ENCODE measurements around the gene ENOX1. TPM values are rescaled to one million over a fixed set of nuclear protein-coding genes. Genes with fewer than 3 reads are reported as not detected.

Gene ENOX1
- total RNA-seq, 2 experiments from 2014 or later: 0.09 TPM

DNA sequence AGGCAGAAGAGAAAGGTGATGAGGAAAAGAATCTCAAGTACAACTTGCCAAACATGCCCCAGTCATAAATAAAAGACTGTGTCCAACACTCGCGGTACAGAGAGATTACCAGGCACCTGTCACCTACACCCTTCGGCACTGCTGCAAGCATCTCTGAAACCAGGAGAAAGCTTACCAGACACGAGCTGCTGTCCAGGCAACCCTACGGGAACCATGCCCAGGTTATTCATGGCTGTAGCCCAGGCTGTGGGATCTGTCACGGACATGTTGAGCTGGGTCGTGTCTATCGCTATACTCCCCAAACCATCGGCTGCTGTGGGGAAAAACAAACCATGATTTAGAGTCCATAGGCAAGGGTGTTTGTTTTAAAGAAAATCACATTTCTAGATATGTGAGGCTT, 375.0 kb downstream of the ENOX1 start:
- intact Hi-C loops (cut with micrococcal nuclease): no loop called here
- H3K4me3 Mint-ChIP-seq: no peak overlapping the region
- no peak for TF ChIP-seq CTCF (IDR thresholded peaks at IDR 0.05)
- no peaks in the 10 kb centered on the region for H3K4me1 Mint-ChIP-seq (ENCODE audit: low read depth)
- no peaks in the 10 kb centered on the region for H3K9me3 Mint-ChIP-seq
- CTCF ChIA-PET: no interaction called here
- POLR2A ChIA-PET: no interaction called here
- H3K27ac Mint-ChIP-seq: no peak overlapping the region
- no peaks in the 10 kb centered on the region for H3K36me3 Mint-ChIP-seq (ENCODE audit: low read depth)
- no peak for DNase-seq
- peaks cover 16% of the 10 kb centered on the region for H3K27me3 Mint-ChIP-seq
- ATAC-seq: no peak

DNA sequence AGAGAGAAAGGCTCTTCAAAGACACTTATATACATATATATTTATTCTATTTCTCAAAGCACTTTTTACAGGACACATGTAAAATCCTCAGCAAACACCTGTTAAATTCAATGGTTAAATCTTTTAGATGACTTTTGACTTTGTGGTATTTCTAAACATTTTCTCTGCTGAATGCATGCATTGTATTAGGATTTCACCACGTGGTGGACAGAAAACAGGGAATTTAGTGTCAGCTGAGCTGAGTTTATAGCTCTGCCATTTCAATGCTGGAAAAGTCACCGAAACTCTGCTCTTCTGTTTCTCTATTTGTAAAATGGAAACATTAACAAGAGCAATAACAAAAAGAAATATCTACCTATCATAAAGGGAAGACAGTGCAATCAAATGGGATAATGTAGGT, 375.6 kb downstream of the ENOX1 start:
- H3K27me3 Mint-ChIP-seq: peaks cover 16% of the 10 kb centered on the region
- H3K4me1 Mint-ChIP-seq (ENCODE audit: low read depth): no peaks in the 10 kb centered on the region
- ATAC-seq: no peak
- TF ChIP-seq CTCF (IDR thresholded peaks at IDR 0.05): no peak
- H3K27ac Mint-ChIP-seq: no peak overlapping the region
- no peak for DNase-seq
- H3K4me3 Mint-ChIP-seq: no peak overlapping the region
- no peaks in the 10 kb centered on the region for H3K36me3 Mint-ChIP-seq (ENCODE audit: low read depth)
- intact Hi-C loops (cut with micrococcal nuclease): no loop called here
- no peaks in the 10 kb centered on the region for H3K9me3 Mint-ChIP-seq
- CTCF ChIA-PET: interaction anchor here (0.6 kb wide), 1 partner anchor 30 kb away, joined by 3 read pairs; no protein-coding TSS in a partner anchor
- POLR2A ChIA-PET: no interaction called here

DNA sequence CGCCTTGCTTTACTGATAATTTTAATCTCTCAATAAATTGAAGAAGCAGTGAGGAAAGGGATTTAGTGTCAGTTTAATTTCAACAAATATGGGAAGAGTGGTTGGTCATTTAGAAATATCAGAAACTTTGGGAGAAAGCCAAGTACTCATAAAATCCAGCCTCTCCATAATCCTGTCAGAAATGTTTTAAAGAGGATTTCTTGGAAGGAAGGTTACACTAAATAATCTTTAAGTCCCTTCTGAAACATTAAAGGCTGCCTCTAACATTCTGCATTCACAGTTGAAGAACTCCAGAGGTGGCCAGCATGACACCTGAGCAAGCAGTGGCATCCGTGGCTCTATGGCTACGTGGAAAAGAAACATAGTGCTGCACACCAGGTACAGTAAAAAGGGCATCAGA, 378.5 kb downstream of the ENOX1 start:
- DNase-seq (no peak), ATAC-seq (no peak)
- ChIA-PET CTCF (no interaction called here), POLR2A (no interaction called here)
- intact Hi-C loops (cut with micrococcal nuclease): no loop called here
- no peaks in the 10 kb centered on the region for H3K36me3 Mint-ChIP-seq (ENCODE audit: low read depth)
- H3K27ac Mint-ChIP-seq: no peak overlapping the region
- no peak overlapping the region for H3K4me3 Mint-ChIP-seq
- no peak for TF ChIP-seq CTCF (IDR thresholded peaks at IDR 0.05)
- peaks cover 18% of the 10 kb centered on the region for H3K27me3 Mint-ChIP-seq
- no peaks in the 10 kb centered on the region for H3K9me3 Mint-ChIP-seq
- H3K4me1 Mint-ChIP-seq (ENCODE audit: low read depth): no peaks in the 10 kb centered on the region

DNA sequence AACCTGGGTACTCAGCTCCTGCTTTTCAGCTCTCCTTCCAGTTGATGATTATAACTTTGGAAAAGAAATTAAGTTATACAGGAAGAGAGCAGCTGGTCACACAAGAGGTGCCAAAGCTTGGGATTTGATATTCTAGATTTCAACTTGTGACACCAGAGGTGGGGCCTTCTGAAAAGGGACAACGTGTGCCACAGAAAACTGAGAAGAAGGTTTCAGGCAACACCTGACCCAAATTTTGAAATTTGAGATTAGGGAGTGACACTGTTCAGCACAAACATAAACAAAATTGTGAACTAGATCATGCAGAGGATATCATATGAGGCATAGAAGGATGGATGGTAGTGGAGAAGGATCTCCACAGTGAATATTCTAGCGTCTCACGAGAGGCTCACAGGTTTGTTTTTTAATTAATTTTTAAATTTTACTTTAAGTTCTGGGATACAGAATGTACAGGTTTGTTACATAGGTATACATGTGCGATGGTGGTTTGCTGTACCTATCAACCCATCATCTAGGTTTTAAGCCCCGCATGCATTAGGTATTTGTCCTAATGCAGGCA, 379.7 kb downstream of the ENOX1 start:
- ATAC-seq (no peak), DNase-seq (no peak)
- intact Hi-C loops (cut with micrococcal nuclease): no loop called here
- POLR2A ChIA-PET: no interaction called here
- Mint-ChIP-seq H3K4me1 (ENCODE audit: low read depth) (no peaks in the 10 kb centered on the region), H3K27me3 (peaks cover 15% of the 10 kb centered on the region), H3K36me3 (ENCODE audit: low read depth) (no peaks in the 10 kb centered on the region), H3K9me3 (no peaks in the 10 kb centered on the region), H3K27ac (no peak overlapping the region), H3K4me3 (no peak overlapping the region)
- no peak for TF ChIP-seq CTCF (IDR thresholded peaks at IDR 0.05)
- CTCF ChIA-PET: no interaction called here

DNA sequence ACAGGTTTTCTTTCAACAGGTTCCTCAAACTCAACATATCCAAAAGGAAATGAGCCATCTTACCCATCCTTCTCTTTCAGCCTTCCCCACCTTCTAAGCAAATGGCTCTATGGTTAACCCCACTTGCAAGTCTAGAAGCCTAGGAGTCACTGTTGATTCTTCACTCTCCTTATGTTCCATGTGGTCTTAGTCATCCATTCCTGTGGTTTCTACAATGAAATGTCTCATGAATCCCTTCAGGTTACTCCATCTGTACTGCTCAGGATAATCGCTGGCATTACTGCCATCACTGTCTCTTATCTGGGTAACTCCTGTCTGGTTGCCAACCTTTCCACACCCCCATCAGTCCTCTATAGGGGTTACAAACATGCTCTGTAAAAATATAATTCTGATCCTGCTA, 381.3 kb downstream of the ENOX1 start:
- H3K4me1 Mint-ChIP-seq (ENCODE audit: low read depth): no peaks in the 10 kb centered on the region
- no peak for TF ChIP-seq CTCF (IDR thresholded peaks at IDR 0.05)
- DNase-seq: no peak

More for the DNA sequence above, 381.3 kb downstream of the ENOX1 start:
- ChIA-PET POLR2A (no interaction called here), CTCF (no interaction called here)
- Mint-ChIP-seq H3K9me3 (no peaks in the 10 kb centered on the region), H3K27me3 (peaks cover 15% of the 10 kb centered on the region), H3K36me3 (ENCODE audit: low read depth) (no peaks in the 10 kb centered on the region), H3K4me3 (no peak overlapping the region), H3K27ac (no peak overlapping the region)
- intact Hi-C loops (cut with micrococcal nuclease): no loop called here
- ATAC-seq: no peak
